PFSK-1 (cell line): ENCODE measurements around the gene PC.

Source experiments
- POLR2AphosphoS5 ChIP-seq: IDR thresholded peaks from 2 replicates; pipeline ENCODE4 v1.6.1; 2012; ENCODE audit warnings: low read depth, mild to moderate bottlenecking, control low read depth, low read length, moderate library complexity
- SIN3A ChIP-seq: IDR thresholded peaks from 2 replicates; pipeline ENCODE4 v1.6.1; 2012; ENCODE audit warnings: mild to moderate bottlenecking, low read length, moderate library complexity, borderline replicate concordance; ENCODE audit not compliant: insufficient read depth
- TAF1 ChIP-seq: IDR thresholded peaks from 2 replicates; pipeline ENCODE4 v1.6.1; 2012; ENCODE audit warnings: low read length, control low read depth, borderline replicate concordance; ENCODE audit not compliant: insufficient read depth
- TF ChIP-seq, protein P1 (sequence below), 2 experiments: IDR thresholded peaks; 2 replicates each; pipeline versions ENCODE4 v1.6.1 to v1.8.0; 2011 to 2012; ENCODE audit warnings: low read depth in 2 of 2, low read length in 2 of 2, control low read depth in 1 of 2, inconsistent platforms in 1 of 2, mild to moderate bottlenecking in 1 of 2, moderate library complexity in 1 of 2; ENCODE audit not compliant: insufficient read depth in 1 of 2

DNA sequence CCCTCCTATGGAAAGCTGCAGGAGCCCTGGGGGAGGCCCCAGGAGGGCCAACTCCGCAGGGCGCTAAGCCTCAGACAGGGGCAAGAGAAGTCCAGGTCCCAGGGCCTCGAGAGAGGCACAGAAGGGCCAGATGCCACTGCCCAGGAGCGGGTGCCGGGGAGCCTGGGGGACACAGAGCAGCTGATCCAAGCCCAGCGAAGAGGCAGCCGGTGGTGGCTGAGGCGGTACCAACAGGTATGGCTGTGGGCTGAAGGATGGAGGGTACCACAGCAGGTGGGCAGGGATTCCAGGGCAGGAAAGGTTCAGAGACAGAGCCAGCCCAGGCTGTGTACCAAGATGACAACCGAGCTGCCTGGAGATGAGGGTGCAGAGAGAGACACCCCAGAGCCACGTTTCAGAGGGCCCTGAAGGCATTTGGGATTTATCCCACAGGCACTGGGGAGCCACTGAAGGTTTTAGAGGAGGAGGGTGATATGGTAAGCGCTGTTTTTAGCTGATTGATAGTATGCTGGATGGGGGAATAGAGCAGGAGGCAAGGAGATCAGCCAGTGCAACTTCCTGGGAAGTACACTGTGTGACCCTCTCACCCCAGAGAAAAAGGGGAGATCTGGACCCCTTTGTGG is 17.3 kb upstream of the PC start:
- TF ChIP-seq POLR2AphosphoS5 (no peak), TAF1 (no peak), SIN3A (no peak)
- TF ChIP-seq, protein P1, sequence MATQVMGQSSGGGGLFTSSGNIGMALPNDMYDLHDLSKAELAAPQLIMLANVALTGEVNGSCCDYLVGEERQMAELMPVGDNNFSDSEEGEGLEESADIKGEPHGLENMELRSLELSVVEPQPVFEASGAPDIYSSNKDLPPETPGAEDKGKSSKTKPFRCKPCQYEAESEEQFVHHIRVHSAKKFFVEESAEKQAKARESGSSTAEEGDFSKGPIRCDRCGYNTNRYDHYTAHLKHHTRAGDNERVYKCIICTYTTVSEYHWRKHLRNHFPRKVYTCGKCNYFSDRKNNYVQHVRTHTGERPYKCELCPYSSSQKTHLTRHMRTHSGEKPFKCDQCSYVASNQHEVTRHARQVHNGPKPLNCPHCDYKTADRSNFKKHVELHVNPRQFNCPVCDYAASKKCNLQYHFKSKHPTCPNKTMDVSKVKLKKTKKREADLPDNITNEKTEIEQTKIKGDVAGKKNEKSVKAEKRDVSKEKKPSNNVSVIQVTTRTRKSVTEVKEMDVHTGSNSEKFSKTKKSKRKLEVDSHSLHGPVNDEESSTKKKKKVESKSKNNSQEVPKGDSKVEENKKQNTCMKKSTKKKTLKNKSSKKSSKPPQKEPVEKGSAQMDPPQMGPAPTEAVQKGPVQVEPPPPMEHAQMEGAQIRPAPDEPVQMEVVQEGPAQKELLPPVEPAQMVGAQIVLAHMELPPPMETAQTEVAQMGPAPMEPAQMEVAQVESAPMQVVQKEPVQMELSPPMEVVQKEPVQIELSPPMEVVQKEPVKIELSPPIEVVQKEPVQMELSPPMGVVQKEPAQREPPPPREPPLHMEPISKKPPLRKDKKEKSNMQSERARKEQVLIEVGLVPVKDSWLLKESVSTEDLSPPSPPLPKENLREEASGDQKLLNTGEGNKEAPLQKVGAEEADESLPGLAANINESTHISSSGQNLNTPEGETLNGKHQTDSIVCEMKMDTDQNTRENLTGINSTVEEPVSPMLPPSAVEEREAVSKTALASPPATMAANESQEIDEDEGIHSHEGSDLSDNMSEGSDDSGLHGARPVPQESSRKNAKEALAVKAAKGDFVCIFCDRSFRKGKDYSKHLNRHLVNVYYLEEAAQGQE (IDR thresholded peaks at IDR 0.05; ENCODE audit: insufficient read depth in 1 of 2, low read depth in 2 of 2, low read length in 2 of 2): no peak
